Osteoblast (primary cell): ENCODE measurements around the gene CATSPERD. TPM values are rescaled to one million over a fixed set of nuclear protein-coding genes. Genes with fewer than 3 reads are reported as not detected.
A peak's percentile ranks its signal among the peaks of the same experiment; 100 is the strongest.
"Not testable (repeated sequence)": the region's sequence is repeated elsewhere in the genome, so short reads cannot be mapped to it uniquely, and the experiment has no call there.

ENCODE experiments used
- DNase-seq: peaks from one replicate; pipeline ENCODE4 v3.0.0; 2011; ENCODE audit warnings: low spot score, mixed read lengths; ENCODE audit not compliant: insufficient read length; ENCODE audit errors: missing footprints
- H2AFZ ChIP-seq: 2 replicates; pipeline ENCODE4 v1.6.0; 2011; ENCODE audit warnings: mild to moderate bottlenecking, low read length
- H3K27ac ChIP-seq: 2 replicates; pipeline ENCODE4 v1.5.1; 2011; ENCODE audit warnings: mild to moderate bottlenecking, low read depth, low read length, moderate library complexity
- H3K27me3 ChIP-seq: 2 replicates; pipeline ENCODE4 v1.6.0; 2012; ENCODE audit warnings: mild to moderate bottlenecking, control low read depth, inconsistent platforms, low read length, moderate library complexity; ENCODE audit not compliant: insufficient read depth
- H3K36me3 ChIP-seq: 2 replicates; pipeline ENCODE4 v1.5.1; 2011; ENCODE audit warnings: mild to moderate bottlenecking, low read length, control low read depth, moderate library complexity; ENCODE audit not compliant: insufficient read depth
- H3K4me1 ChIP-seq: 2 replicates; pipeline ENCODE4 v1.5.1; 2011; ENCODE audit warnings: mild to moderate bottlenecking, low read length, control low read depth, moderate library complexity; ENCODE audit not compliant: insufficient read depth
- H3K4me2 ChIP-seq: 2 replicates; pipeline ENCODE4 v1.6.0; 2011; ENCODE audit warnings: mild to moderate bottlenecking, low read length; ENCODE audit not compliant: insufficient read depth
- H3K4me3 ChIP-seq: fragments of 200-600 bp; sonication (generic); 3 replicates; pipeline ENCODE4 v1.5.1; 2012; ENCODE audit warnings: mild to moderate bottlenecking, low read length, inconsistent platforms; ENCODE audit not compliant: insufficient read depth
- H3K79me2 ChIP-seq: 2 replicates; pipeline ENCODE4 v1.6.0; 2012; ENCODE audit warnings: mild to moderate bottlenecking, low read length, control low read depth, inconsistent platforms; ENCODE audit not compliant: insufficient read depth
- H3K9me3 ChIP-seq: 2 replicates; pipeline ENCODE4 v1.5.1; 2011; ENCODE audit warnings: low read depth, low read length, control low read depth
- H4K20me1 ChIP-seq: 2 replicates; pipeline ENCODE4 v1.6.0; 2012; ENCODE audit warnings: mild to moderate bottlenecking, low read length, control low read depth; ENCODE audit not compliant: insufficient read depth
- CTCF ChIP-seq: IDR thresholded peaks from 2 replicates; pipeline ENCODE4 v1.5.1; 2011; ENCODE audit warnings: mild to moderate bottlenecking, low read depth, low read length, moderate library complexity; ENCODE audit errors: extremely low read depth
- total RNA-seq: library from RNA; depleted of rRNA; stranded (reverse); fragments of >200 nt; gene quantifications from 2 replicates; pipeline ENCODE4 v1.2.3, GENCODE V29; 2012

The CATSPERD gene
- total RNA-seq, 1 donor, result under 0.01 TPM

- Histone ChIP-seq H3K36me3 (no peaks in the 10 kb centered on the region), H3K27ac (no peak overlapping the region), H3K4me1 (peaks cover 3% of the 10 kb centered on the region), H3K79me2 (no peaks in the 10 kb centered on the region), H4K20me1 (no peaks in the 10 kb centered on the region), H2AFZ (no peak overlapping the region), H3K4me2 (peak overlapping the region; percentile 39), H3K9me3 (no peaks in the 10 kb centered on the region), H3K4me3 (no peak overlapping the region), H3K27me3 (no peaks in the 10 kb centered on the region)
- TF ChIP-seq CTCF, result no peak
- peak; percentile 18 for DNase-seq
These were observed 55.4 kb downstream of the CATSPERD start for GRCh38 chr19:5775668-5776309.

GRCh38 chr19:5778402-5778801, 58.0 kb downstream of the CATSPERD start:
- peak; percentile 19 for DNase-seq
- H3K36me3 ChIP-seq, result no peaks in the 10 kb centered on the region
- TF ChIP-seq CTCF, result no peak

DNA sequence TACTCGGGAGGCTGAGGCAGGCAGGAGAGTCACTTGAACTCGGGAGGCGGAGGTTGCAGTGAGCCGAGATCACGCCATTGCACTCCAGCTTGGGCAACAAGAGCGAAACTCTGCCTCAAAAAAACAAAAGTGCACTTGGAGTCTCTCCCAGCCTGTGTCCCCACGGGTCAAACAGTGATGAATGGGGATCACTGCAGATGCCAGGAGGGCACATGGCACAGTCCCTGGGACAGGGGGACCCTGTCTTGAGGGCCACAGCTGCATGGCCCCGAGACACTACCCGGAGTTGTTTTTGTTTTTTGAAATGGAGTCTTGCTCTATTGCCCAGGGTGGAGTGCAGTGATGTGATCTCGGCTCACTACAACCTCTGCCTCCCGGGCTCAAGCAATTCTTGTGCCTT, 60.5 kb downstream of the CATSPERD start:
- not testable (repeated sequence) for H3K4me2 ChIP-seq

More at GRCh38 chr19:5778402-5778801, 58.0 kb downstream of the CATSPERD start:
- no peaks in the 10 kb centered on the region for H3K27me3 ChIP-seq
- H3K4me2 ChIP-seq, result no peak overlapping the region
- H3K4me3 ChIP-seq, result no peak overlapping the region
- peaks cover 3% of the 10 kb centered on the region for H3K4me1 ChIP-seq
- no peaks in the 10 kb centered on the region for H4K20me1 ChIP-seq
- no peak overlapping the region for H3K27ac ChIP-seq
- no peaks in the 10 kb centered on the region for H3K9me3 ChIP-seq
- H2AFZ ChIP-seq, result no peak overlapping the region
- no peaks in the 10 kb centered on the region for H3K79me2 ChIP-seq

DNA sequence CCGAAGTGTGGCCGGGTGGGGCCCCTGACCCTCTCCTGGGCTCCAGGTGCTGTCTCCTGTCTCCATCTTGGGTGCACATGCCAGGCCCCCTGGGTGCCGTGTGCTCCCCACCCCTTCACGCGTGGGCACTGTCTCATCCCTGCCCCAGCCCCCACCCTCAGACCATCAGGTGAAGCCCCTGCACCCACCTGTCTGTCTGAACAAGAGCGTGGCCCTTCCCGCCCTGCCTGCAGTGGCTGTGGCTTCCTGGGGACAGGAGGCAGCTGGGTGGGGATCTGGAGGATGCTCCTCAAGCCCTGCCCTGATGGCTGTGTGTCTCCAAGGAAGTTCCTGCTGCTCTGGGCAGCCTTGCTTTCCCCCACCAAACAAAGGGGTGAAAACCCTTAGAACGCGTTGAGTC, 61.9 kb downstream of the CATSPERD start:
- TF ChIP-seq CTCF, result no peak
- H3K4me2 ChIP-seq, result no peak overlapping the region
- H3K4me1 ChIP-seq, result no peaks in the 10 kb centered on the region
- peaks cover 12% of the 10 kb centered on the region for H3K36me3 ChIP-seq
- H2AFZ ChIP-seq, result no peak overlapping the region
- H3K79me2 ChIP-seq, result no peaks in the 10 kb centered on the region
- no peak overlapping the region for H3K4me3 ChIP-seq
- peak; percentile 78 for DNase-seq
- no peaks in the 10 kb centered on the region for H3K9me3 ChIP-seq
- H3K27me3 ChIP-seq, result no peaks in the 10 kb centered on the region
- no peaks in the 10 kb centered on the region for H4K20me1 ChIP-seq
- no peak overlapping the region for H3K27ac ChIP-seq

More for the DNA sequence above, 60.5 kb downstream of the CATSPERD start:
- H3K4me3 ChIP-seq, H2AFZ ChIP-seq, H3K9me3 ChIP-seq, H3K27me3 ChIP-seq, H3K4me1 ChIP-seq, H3K79me2 ChIP-seq, H3K27ac ChIP-seq, H4K20me1 ChIP-seq, DNase-seq, H3K36me3 ChIP-seq: not testable (repeated sequence)
